ENCODE data around the gene PCSK4.

Gene PCSK4

DNA sequence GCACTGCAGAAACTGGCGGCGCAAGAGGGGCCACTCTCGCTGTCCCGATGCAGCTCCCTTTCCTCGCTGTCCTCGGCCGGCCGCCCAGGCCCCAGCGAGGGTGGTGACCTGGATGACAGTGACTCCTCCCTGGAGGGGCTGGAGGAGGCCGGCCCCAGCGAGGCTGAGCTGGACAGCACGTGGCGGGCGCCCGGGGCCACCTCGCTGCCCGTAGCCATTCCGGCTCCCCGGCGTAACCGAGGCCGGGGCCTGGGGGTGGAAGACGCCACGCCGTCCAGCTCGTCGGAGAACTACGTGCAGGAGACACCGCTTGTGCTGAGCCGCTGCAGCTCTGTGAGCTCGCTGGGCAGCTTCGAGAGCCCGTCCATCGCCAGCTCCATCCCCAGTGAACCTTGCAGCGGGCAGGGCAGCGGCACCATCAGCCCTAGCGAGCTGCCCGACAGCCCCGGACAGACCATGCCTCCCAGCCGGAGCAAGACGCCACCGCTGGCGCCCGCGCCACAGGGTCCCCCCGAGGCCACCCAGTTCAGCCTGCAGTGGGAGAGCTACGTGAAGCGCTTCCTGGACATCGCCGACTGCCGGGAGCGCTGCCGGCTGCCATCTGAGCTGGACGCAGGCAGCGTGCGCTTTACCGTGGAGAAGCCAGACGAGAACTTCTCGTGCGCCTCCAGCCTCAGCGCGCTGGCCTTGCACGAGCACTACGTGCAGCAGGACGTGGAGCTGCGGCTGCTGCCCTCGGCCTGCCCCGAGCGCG, 23.5 kb downstream of the PCSK4 start:
- DNase-seq (ENCODE audit: low read depth) = no peak
- TF ChIP-seq, protein P1, sequence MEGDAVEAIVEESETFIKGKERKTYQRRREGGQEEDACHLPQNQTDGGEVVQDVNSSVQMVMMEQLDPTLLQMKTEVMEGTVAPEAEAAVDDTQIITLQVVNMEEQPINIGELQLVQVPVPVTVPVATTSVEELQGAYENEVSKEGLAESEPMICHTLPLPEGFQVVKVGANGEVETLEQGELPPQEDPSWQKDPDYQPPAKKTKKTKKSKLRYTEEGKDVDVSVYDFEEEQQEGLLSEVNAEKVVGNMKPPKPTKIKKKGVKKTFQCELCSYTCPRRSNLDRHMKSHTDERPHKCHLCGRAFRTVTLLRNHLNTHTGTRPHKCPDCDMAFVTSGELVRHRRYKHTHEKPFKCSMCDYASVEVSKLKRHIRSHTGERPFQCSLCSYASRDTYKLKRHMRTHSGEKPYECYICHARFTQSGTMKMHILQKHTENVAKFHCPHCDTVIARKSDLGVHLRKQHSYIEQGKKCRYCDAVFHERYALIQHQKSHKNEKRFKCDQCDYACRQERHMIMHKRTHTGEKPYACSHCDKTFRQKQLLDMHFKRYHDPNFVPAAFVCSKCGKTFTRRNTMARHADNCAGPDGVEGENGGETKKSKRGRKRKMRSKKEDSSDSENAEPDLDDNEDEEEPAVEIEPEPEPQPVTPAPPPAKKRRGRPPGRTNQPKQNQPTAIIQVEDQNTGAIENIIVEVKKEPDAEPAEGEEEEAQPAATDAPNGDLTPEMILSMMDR (IDR thresholded peaks at IDR 0.05; ENCODE audit: low read length, missing control alignments) = no peak
- no peak overlapping the region for H3K4me3 ChIP-seq (replicated peaks; ENCODE audit: low read depth, low read length)

DNA sequence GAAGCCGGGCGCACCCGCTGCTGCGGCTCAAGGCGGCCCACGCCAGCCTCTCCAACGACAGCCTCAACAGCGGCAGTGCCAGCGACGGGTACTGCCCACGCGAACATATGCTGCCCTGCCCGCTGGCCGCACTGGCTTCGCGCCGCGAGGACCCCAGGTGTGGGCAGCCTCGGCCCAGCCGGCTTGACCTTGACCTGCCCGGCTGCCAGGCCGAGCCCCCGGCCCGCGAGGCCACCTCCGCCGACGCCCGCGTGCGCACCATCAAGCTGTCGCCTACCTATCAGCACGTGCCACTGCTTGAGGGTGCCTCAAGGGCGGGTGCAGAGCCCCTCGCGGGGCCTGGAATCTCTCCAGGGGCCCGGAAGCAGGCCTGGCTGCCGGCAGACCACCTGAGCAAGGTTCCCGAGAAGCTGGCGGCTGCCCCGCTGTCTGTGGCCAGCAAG, 24.1 kb downstream of the PCSK4 start:
- DNase-seq (ENCODE audit: low read depth) = no peak
- TF ChIP-seq, protein P1 (IDR thresholded peaks at IDR 0.05; ENCODE audit: low read length, missing control alignments) = no peak
- no peak overlapping the region for H3K4me3 ChIP-seq (replicated peaks; ENCODE audit: low read depth, low read length)

DNA sequence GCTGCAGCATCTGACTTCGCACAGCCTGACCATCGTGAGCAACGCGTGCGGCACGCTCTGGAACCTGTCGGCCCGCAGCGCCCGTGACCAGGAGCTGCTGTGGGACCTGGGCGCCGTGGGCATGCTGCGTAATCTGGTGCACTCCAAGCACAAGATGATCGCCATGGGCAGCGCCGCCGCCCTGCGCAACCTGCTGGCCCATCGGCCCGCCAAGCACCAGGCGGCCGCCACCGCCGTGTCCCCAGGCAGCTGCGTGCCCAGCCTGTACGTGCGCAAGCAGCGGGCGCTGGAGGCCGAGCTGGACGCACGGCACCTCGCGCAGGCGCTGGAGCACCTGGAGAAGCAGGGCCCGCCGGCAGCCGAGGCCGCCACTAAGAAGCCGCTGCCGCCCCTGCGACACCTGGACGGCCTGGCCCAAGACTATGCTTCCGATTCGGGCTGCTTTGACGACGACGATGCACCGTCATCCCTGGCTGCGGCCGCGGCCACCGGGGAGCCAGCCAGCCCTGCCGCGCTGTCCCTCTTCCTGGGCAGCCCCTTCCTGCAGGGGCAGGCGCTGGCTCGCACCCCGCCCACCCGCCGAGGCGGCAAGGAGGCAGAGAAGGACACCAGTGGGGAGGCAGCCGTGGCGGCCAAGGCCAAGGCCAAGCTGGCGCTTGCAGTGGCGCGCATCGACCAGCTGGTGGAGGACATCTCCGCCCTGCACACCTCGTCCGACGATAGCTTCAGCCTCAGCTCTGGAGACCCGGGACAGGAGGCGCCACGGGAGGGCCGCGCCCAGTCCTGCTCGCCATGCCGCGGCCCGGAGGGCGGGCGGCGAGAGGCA, 24.7 kb downstream of the PCSK4 start:
- no peak for DNase-seq (ENCODE audit: low read depth)
- TF ChIP-seq, protein P1 (IDR thresholded peaks at IDR 0.05; ENCODE audit: low read length, missing control alignments) = peak; percentile 22
- no peak overlapping the region for H3K4me3 ChIP-seq (replicated peaks; ENCODE audit: low read depth, low read length)

DNA sequence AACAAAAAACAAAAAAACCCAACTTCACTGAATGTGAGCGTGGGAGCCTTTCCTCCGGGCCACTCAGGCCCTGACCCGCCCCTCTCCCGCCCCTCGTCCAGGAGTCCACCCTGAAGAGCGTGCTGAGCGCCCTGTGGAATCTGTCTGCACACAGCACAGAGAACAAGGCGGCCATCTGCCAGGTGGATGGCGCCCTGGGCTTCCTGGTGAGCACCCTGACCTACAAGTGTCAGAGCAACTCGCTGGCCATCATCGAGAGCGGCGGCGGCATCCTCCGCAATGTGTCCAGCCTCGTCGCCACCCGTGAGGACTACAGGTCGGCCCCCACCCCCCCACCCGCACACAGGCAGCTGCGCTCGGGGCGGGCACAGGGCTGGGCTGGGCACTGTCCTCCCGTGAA, 28.3 kb downstream of the PCSK4 start:
- TF ChIP-seq, protein P1 (IDR thresholded peaks at IDR 0.05; ENCODE audit: low read length, missing control alignments) = no peak
- no peak overlapping the region for H3K4me3 ChIP-seq (replicated peaks; ENCODE audit: low read depth, low read length)
- no peak for DNase-seq (ENCODE audit: low read depth)

DNA sequence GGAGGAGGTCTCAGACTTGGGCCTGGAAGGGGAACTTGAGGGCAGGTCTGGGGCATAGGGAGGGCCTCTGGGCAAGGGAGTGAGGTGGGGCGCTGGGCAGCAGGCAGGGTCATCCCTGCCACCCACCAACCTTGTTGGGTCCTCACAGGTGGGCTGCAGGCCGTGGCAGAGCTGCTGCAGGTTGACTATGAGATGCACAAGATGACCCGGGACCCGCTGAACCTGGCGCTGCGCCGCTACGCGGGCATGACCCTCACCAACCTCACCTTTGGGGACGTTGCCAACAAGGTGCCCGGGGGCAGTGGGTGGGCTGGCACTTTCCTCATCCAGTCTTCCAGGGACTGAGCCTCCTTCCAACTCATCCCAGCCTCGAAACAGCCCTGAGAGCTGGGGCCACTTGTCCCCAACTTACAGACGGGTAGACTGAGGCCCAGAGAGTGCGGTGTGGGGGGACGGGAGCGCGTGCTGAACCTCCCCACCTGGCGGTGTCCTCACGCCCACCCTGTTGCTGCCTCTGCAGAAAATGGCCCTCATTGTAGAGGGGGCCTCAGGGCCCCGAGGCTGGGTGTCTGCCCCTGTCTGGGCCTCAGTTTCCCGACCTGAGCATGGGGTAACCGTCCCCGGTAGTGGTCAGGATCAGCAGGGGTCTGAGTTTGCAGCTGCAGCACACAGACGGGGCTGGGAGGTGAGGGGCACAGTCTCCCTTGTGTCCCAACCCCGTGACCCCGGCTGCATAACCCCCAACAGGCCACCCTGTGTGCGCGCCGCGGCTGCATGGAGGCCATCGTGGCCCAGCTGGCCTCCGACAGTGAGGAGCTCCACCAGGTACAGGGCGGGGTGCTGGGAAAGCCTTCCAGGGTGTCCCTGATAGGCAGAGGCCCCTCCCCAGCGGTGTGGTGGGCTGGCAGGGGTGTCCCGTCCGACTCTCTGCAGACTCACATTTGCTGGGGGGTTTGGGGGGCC, 29.8 kb downstream of the PCSK4 start:
- DNase-seq (ENCODE audit: low read depth) = no peak
- H3K4me3 ChIP-seq (replicated peaks; ENCODE audit: low read depth, low read length) = no peak overlapping the region
- TF ChIP-seq, protein P1 (IDR thresholded peaks at IDR 0.05; ENCODE audit: low read length, missing control alignments) = no peak

DNA sequence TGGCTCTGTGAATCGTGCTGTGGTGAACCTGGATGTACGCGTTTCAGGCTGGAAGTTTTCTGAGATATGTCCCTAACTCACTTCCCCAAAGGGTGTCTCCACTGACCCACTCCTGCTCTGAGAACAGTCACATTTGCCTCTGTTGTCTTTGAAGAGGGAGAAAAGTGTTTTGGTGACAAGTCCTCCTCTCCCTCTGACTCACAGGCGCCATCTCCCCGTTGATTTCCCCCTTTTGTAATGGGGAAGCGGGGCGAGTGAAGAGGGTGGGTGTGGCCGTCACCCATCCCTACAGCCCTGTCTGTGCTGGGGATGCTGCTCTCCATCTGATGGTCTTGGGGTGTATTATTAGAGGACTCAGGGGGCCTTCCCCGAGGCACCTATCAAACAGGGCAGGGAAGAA, 30.7 kb downstream of the PCSK4 start:
- TF ChIP-seq, protein P1 (IDR thresholded peaks at IDR 0.05; ENCODE audit: low read length, missing control alignments) = no peak
- no peak overlapping the region for H3K4me3 ChIP-seq (replicated peaks; ENCODE audit: low read depth, low read length)
- DNase-seq (ENCODE audit: low read depth) = no peak

Measured in fibroblast of pulmonary artery (primary cell).